ENCODE data around the gene PPP1R26. TPM values are rescaled to one million over a fixed set of nuclear protein-coding genes. Genes with fewer than 3 reads are reported as not detected.
"Not testable (repeated sequence)": the region's sequence is repeated elsewhere in the genome, so short reads cannot be mapped to it uniquely, and the experiment has no call there.

The PPP1R26 gene
- total RNA-seq, 1 donor from 2014 or later: 48.0 TPM

- no peak for DNase-seq (ENCODE audit: low read depth)
- no peak for TF ChIP-seq CTCF (IDR thresholded peaks at IDR 0.05; ENCODE audit: insufficient read depth, low read length, poor library complexity, severe bottlenecking)
- H3K4me3 ChIP-seq (ENCODE audit: low read depth, low read length): no peak overlapping the region
- no peaks in the 10 kb centered on the region for H3K36me3 ChIP-seq (ENCODE audit: control insufficient read depth, insufficient read depth, low read length)
- no peaks in the 10 kb centered on the region for H3K27me3 ChIP-seq (ENCODE audit: control insufficient read depth, insufficient read depth, low read length)
These were observed 47.4 kb downstream of the PPP1R26 start for GRCh38 chr9:135526730-135527571.

DNA sequence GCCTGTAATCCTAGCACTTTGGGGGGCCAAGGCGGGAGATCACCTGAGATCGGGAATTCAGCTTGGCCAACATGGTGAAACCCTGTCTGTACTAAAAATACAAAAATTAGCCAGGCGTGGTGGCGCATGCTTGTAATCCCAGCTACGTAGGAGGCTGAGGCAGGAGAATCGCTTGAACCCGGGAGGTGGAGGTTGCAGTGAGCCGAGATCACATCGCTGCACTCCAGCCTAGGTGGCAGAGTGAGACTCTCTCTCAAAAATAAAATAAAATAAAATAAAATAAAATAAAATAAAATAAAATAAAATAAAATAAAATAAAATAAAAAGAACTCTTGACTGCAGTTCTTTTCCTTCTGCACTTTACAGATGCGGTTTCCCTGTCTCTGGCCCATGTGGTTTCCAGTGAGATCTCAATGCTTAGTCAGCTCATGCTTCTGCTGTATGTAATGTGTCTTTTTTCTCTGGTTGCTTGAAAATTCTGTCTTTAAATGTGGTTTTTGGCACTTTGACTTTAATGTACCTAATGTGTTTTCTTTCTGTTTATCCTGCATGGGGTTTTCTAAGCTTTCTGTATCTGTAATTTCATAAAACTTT lies 49.4 kb downstream of the PPP1R26 start:
- H3K36me3 ChIP-seq (ENCODE audit: control insufficient read depth, insufficient read depth, low read length); H3K4me3 ChIP-seq (ENCODE audit: low read depth, low read length); H3K27me3 ChIP-seq (ENCODE audit: control insufficient read depth, insufficient read depth, low read length); DNase-seq (ENCODE audit: low read depth): not testable (repeated sequence)

- DNase-seq (ENCODE audit: low read depth): no peak
- Histone ChIP-seq H3K4me3 (ENCODE audit: low read depth, low read length) (no peak overlapping the region), H3K36me3 (ENCODE audit: control insufficient read depth, insufficient read depth, low read length) (no peaks in the 10 kb centered on the region), H3K27me3 (ENCODE audit: control insufficient read depth, insufficient read depth, low read length) (no peaks in the 10 kb centered on the region)
- TF ChIP-seq CTCF (IDR thresholded peaks at IDR 0.05; ENCODE audit: insufficient read depth, low read length, poor library complexity, severe bottlenecking): no peak
These were observed 50.6 kb downstream of the PPP1R26 start for GRCh38 chr9:135530146-135530545.

DNA sequence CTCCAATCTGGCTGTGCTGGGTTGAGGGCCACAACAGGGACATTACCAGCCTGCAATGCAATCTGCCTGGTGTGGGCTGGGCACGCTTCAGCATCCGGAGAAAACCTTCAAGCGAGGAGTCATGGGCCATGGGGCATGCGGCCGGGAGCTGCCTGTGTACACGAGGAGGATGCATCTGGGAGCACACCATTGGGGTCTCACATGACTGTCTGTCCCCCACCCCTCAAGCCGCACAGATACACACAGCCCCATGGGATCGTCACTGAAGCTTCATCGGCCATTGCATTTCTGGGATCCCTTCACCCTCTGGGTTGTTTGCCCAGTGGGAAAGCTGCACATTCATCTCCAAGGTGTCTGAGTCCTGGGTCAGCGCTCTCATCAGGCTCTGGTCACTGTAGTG lies 51.5 kb downstream of the PPP1R26 start:
- Histone ChIP-seq H3K4me3 (ENCODE audit: low read depth, low read length) (no peak overlapping the region), H3K36me3 (ENCODE audit: control insufficient read depth, insufficient read depth, low read length) (no peaks in the 10 kb centered on the region), H3K27me3 (ENCODE audit: control insufficient read depth, insufficient read depth, low read length) (no peaks in the 10 kb centered on the region)
- TF ChIP-seq CTCF (IDR thresholded peaks at IDR 0.05; ENCODE audit: insufficient read depth, low read length, poor library complexity, severe bottlenecking): no peak
- DNase-seq (ENCODE audit: low read depth): no peak

GRCh38 chr9:135533113-135533512 lies 53.5 kb downstream of the PPP1R26 start:
- H3K27me3 ChIP-seq (ENCODE audit: control insufficient read depth, insufficient read depth, low read length): no peaks in the 10 kb centered on the region
- no peak for TF ChIP-seq CTCF (IDR thresholded peaks at IDR 0.05; ENCODE audit: insufficient read depth, low read length, poor library complexity, severe bottlenecking)
- no peak overlapping the region for H3K4me3 ChIP-seq (ENCODE audit: low read depth, low read length)
- no peak for DNase-seq (ENCODE audit: low read depth)
- no peaks in the 10 kb centered on the region for H3K36me3 ChIP-seq (ENCODE audit: control insufficient read depth, insufficient read depth, low read length)

- Histone ChIP-seq H3K36me3 (ENCODE audit: control insufficient read depth, insufficient read depth, low read length) (no peaks in the 10 kb centered on the region), H3K4me3 (ENCODE audit: low read depth, low read length) (no peak overlapping the region), H3K27me3 (ENCODE audit: control insufficient read depth, insufficient read depth, low read length) (no peaks in the 10 kb centered on the region)
- TF ChIP-seq CTCF (IDR thresholded peaks at IDR 0.05; ENCODE audit: insufficient read depth, low read length, poor library complexity, severe bottlenecking): no peak
- DNase-seq (ENCODE audit: low read depth): no peak
These were observed 54.1 kb downstream of the PPP1R26 start for GRCh38 chr9:135533674-135534073.

DNA sequence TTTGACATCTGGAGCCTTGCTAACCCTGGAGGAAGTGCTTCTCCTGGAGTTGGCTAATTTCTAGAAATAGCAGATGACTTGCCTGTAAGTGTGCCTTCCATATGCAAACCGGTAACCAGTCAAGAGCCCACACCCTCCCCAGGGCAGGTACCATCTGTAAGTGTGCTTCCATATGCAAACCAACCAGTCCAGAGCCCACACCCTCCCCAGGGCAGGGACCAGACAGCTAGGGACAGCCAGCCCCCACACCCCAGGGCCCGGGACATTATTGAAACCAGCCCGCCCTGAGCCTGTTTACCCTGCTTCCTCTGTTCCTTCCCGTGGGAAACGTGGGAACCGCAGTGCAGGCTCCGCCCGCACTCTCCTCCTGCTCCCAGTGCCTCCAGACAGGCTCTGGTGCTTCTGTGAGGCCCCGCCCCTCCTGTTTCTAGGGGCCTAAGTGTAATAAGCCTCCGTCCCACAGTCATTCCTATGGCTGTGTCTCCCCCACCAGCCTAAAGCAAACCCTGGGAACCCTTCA lies 54.7 kb downstream of the PPP1R26 start:
- H3K27me3 ChIP-seq (ENCODE audit: control insufficient read depth, insufficient read depth, low read length); H3K36me3 ChIP-seq (ENCODE audit: control insufficient read depth, insufficient read depth, low read length); H3K4me3 ChIP-seq (ENCODE audit: low read depth, low read length); DNase-seq (ENCODE audit: low read depth): not testable (repeated sequence)

DNA sequence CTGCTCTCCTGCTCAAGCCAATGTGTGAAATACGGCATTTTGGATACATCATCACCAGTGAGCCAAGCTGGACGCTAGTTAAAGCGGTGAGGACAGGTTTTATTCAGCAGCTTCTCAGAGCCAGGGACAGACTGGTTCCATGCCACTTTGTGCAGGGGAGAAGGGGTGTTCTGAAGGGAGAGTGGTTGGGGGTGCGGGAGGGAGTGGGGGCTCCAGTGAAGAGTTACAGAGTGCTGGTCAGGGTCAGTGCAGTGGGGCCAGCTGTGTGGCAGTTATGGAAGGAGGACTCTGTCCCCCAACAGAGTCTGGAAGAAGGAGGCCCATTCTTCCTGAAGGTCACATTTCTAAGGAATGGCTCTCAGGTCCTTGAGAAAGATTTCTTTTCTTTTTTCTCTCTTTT lies 55.2 kb downstream of the PPP1R26 start:
- not testable (repeated sequence) for DNase-seq (ENCODE audit: low read depth); H3K36me3 ChIP-seq (ENCODE audit: control insufficient read depth, insufficient read depth, low read length); H3K27me3 ChIP-seq (ENCODE audit: control insufficient read depth, insufficient read depth, low read length); H3K4me3 ChIP-seq (ENCODE audit: low read depth, low read length)

DNA sequence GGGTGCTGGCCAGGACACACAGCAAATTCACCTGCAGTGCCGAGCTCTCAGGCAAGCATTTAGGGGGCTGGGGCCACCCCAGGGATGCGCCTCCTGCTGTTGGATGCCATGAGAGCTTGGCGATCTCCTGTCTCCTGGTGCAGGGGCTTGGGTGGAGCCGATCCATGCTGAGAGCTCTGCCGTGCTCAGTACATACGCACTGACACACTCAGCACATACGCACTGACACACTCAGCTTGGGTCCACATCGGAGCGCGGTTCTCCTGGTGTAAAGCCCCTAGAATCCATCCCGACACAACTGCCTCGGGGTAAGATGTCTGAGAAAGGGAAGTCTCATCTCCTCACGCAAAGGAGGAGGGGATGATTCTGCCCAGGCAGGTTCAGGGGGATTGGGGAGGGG lies 56.0 kb downstream of the PPP1R26 start:
- not testable (repeated sequence) for H3K27me3 ChIP-seq (ENCODE audit: control insufficient read depth, insufficient read depth, low read length); H3K36me3 ChIP-seq (ENCODE audit: control insufficient read depth, insufficient read depth, low read length); DNase-seq (ENCODE audit: low read depth); H3K4me3 ChIP-seq (ENCODE audit: low read depth, low read length)

All from kidney epithelial cell (primary cell).